Measurements from ENCODE around the gene ZNF407. TPM values are rescaled to one million over a fixed set of nuclear protein-coding genes. Genes with fewer than 3 reads are reported as not detected.

The ZNF407 gene
- total and polyA plus RNA-seq, 9 donors: 5.3 to 22.3 (median 18.7) TPM

DNA sequence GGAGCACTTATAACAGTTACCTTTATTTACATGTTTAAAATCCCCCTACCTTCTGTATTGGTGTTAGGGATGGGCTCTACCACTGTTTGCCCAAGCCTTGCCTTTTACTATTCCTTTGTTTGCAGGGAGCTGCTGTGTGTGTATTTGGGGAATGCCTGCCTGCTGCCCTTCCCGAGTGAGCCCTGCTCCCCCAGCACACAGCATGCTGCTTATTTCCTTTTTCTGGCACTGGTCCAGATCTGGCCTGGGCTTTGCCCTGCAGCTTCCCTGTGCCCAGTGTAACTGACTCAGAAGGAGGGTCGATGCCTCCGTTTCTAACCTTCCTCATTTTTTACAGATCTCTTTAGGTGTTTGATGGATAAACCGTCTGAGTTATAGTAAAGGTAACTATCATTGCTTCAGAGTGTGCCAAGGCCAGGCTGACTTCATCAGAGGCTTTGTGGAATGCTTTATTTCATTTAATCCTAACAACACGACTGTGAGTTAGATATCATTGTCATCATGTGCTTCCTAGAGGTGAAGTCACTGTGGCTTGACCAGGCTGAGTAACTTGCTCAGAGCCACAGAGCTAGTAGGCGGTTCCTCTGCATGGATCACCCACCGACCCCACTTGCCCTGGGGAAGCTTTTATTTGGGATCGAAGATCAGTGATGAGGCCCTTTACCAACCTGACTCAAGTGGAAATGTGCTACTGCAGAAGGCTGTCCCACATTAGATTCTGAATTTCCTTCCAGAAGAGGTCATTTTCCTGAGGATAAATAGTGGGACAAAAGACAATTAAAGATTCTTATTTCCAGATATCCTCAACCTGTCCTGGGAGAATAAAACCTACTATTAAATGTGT is 238.8 kb downstream of the ZNF407 start:
- Histone ChIP-seq H3K36me3 (no peaks in the 10 kb centered on the region), H3K4me1 (ENCODE audit: insufficient read depth) (no peaks in the 10 kb centered on the region), H3K27ac (no peak overlapping the region), H3K9me3 (no peaks in the 10 kb centered on the region), H3K27me3 (no peaks in the 10 kb centered on the region), H3K4me3 (no peak overlapping the region)
- DNase-seq: peak in 1 of 5 donors; percentile 24
- 66 to 72% (median 70%) methylated on average over 8 of the region's 8 CpGs for WGBS, 3 donors
- TF ChIP-seq POLR2A (IDR thresholded peaks at IDR 0.05) (no peak), CTCF (IDR thresholded peaks at IDR 0.05) (no peak), EP300 (IDR thresholded peaks at IDR 0.05) (no peak)
- intact Hi-C loops (cut with DNase I): no loop called here

- Histone ChIP-seq H3K27me3 (no peaks in the 10 kb centered on the region), H3K36me3 (no peaks in the 10 kb centered on the region), H3K27ac (no peak overlapping the region), H3K4me1 (ENCODE audit: insufficient read depth) (no peaks in the 10 kb centered on the region), H3K4me3 (no peak overlapping the region), H3K9me3 (no peaks in the 10 kb centered on the region)
- WGBS, 3 donors: 77 to 85% (median 83%) methylated on average over 7 of the region's 7 CpGs
- DNase-seq: no peak
- no peak for TF ChIP-seq POLR2A (IDR thresholded peaks at IDR 0.05)
- TF ChIP-seq EP300 (IDR thresholded peaks at IDR 0.05): no peak
- intact Hi-C loops (cut with DNase I): no loop called here
These were observed 243.0 kb downstream of the ZNF407 start for GRCh38 chr18:74840492-74841167.

DNA sequence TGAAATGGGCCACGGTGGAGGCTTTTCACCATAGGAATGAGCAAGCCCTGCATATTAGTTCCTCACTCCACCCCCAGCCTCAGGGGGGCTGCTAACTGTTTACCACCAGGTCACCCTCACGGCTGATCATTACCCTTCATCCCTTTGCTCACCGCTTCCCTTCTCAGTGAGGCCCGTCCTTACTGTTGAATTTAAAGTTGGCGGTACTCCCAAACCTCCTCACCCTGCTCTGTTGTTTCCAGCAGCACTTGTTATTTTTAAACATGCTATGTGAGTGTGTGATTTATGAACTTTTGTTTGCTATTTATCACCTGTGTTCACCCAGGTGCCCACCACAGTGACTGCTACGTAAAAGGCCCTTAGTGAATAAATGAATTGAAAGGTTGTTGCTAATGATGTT is 243.6 kb downstream of the ZNF407 start:
- DNase-seq: no peak

GRCh38 chr18:74849301-74849700 is 251.6 kb downstream of the ZNF407 start:
- Histone ChIP-seq H3K36me3 (no peaks in the 10 kb centered on the region), H3K27me3 (no peaks in the 10 kb centered on the region), H3K9me3 (no peaks in the 10 kb centered on the region), H3K4me1 (ENCODE audit: insufficient read depth) (no peaks in the 10 kb centered on the region), H3K4me3 (no peak overlapping the region), H3K27ac (no peak overlapping the region)
- TF ChIP-seq CTCF (IDR thresholded peaks at IDR 0.05) (no peak), POLR2A (IDR thresholded peaks at IDR 0.05) (no peak), EP300 (IDR thresholded peaks at IDR 0.05) (no peak)
- intact Hi-C loops (cut with DNase I): no loop called here
- WGBS, 3 donors: 97 to 99% (median 97%) methylated on average over 11 of the region's 11 CpGs
- DNase-seq: no peak

More for the DNA sequence above, 243.6 kb downstream of the ZNF407 start:
- Histone ChIP-seq H3K4me3 (no peak overlapping the region), H3K27ac (no peak overlapping the region), H3K4me1 (ENCODE audit: insufficient read depth) (no peaks in the 10 kb centered on the region), H3K36me3 (no peaks in the 10 kb centered on the region), H3K9me3 (no peaks in the 10 kb centered on the region), H3K27me3 (no peaks in the 10 kb centered on the region)
- no peak for TF ChIP-seq CTCF (IDR thresholded peaks at IDR 0.05)
- no peak for TF ChIP-seq POLR2A (IDR thresholded peaks at IDR 0.05)
- TF ChIP-seq EP300 (IDR thresholded peaks at IDR 0.05): no peak
- WGBS, 3 donors: 82 to 86% (median 85%) methylated on average over 6 of the region's 6 CpGs
- intact Hi-C loops (cut with DNase I): no loop called here

DNA sequence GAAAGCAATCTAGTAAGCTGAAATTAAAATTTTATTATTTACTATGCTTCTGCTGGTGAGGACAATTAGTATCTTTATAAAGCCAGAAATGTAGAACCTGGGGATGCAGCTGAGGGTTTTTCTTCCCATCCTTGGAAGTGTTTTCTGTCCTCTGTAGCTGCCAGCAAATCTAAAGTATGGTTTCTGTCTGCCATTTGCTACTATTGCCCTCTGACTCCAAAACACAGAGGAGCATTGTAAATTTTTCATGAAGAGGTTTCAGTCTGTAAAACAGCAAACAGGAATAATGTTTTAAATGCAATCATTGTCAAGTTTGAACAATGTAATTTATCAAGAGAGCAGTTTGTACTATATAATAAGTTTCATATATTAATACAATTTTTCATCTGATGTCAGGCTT is 258.8 kb downstream of the ZNF407 start:
- Histone ChIP-seq H3K36me3 (no peaks in the 10 kb centered on the region), H3K9me3 (no peaks in the 10 kb centered on the region), H3K4me1 (ENCODE audit: insufficient read depth) (no peaks in the 10 kb centered on the region), H3K4me3 (no peak overlapping the region), H3K27me3 (no peaks in the 10 kb centered on the region), H3K27ac (no peak overlapping the region)
- intact Hi-C loops (cut with DNase I): no loop called here
- TF ChIP-seq EP300 (IDR thresholded peaks at IDR 0.05) (no peak), POLR2A (IDR thresholded peaks at IDR 0.05) (no peak), CTCF (IDR thresholded peaks at IDR 0.05) (no peak)
- DNase-seq: no peak
